Measurements from ENCODE around the gene SIK2.

Gene SIK2

DNA sequence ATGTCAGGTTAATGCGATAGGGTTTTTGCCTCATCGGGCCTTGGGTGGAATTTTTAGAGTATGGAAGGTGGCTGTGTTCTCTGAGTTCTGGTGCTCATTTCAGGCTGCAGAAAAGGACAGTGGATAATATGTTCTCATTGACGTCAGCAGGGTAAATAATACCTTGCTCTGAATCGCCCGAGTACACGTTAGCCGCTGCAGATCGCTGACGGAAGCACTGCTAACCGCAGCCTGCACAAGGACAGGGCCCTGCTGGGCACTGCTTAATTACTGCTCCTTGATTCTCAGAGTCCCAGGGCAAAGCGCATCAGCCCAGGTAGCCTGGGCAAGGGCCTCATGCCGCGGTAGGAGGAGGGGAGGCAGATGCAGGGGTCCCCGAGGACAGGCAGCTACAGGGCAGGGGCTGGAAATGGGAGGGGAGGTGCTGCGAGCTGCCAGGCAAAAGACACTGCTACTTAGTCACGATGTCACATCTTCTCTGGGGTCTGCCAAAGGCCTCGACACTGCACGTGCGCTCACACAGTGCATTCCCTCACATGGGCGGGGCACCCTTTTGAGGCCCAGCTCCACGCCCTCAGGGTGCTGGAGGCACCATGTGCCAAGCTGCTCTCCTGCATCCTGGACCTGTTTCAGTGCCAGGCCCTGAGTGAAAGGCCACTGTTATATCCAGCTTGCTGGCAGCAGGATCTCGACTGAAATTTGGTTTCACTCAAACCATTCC, 128.8 kb downstream of the SIK2 start:
- no peak for DNase-seq (ENCODE audit: low spot score)

- DNase-seq (ENCODE audit: low spot score): no peak
These were observed 129.6 kb downstream of the SIK2 start for GRCh38 chr11:111731821-111732220.

GRCh38 chr11:111733016-111733415, 130.8 kb downstream of the SIK2 start:
- DNase-seq (ENCODE audit: low spot score): no peak

- no peak for DNase-seq (ENCODE audit: low spot score)
These were observed 131.4 kb downstream of the SIK2 start for GRCh38 chr11:111733611-111734088.

- DNase-seq (ENCODE audit: low spot score): no peak
These were observed 132.1 kb downstream of the SIK2 start for GRCh38 chr11:111734101-111734953.

- no peak for DNase-seq (ENCODE audit: low spot score)
These were observed 132.7 kb downstream of the SIK2 start for GRCh38 chr11:111734954-111735261.

GRCh38 chr11:111735262-111736116, 133.2 kb downstream of the SIK2 start:
- no peak for DNase-seq (ENCODE audit: low spot score)

GRCh38 chr11:111736181-111736590, 133.9 kb downstream of the SIK2 start:
- DNase-seq (ENCODE audit: low spot score): no peak

DNA sequence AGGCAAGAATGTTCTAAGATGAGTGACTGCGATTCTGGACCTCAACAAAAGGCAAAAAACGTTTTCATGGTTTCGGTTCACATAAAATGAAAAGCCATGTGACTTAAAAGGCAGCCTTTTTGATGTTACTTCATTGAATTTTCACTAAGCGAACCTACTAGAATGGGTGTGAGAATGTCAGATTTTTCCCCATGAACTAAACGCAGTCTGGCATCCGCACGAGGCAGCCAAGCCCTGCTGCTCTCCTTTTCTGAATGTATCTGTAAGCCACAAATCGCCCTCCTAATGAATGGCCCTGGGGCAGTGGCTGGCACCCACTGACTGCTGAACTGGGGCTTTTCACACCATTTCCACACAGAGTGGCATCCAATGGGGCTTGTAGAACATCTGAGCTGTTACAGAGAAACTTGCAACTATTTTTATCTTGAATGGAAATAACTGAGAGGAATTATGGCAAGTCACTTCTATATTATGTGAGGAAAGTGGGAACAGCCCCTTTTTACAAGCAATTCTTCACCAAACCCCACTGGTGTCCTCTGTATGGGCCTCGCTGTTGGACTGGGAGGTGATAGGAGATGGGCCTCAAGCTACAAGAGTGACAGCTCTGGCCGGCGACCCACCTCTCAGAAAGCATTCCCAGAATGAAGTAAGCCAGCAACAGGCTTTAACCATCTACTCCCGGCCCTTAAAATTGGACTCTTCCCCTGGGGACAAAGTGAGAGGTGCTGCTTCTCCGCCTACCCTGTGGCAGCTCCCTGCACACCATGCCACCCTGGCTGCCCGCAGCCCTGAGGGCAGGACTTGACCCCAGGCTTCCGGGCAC, 134.6 kb downstream of the SIK2 start:
- DNase-seq (ENCODE audit: low spot score): no peak

- no peak for DNase-seq (ENCODE audit: low spot score)
These were observed 135.4 kb downstream of the SIK2 start for GRCh38 chr11:111737444-111738210.

DNA sequence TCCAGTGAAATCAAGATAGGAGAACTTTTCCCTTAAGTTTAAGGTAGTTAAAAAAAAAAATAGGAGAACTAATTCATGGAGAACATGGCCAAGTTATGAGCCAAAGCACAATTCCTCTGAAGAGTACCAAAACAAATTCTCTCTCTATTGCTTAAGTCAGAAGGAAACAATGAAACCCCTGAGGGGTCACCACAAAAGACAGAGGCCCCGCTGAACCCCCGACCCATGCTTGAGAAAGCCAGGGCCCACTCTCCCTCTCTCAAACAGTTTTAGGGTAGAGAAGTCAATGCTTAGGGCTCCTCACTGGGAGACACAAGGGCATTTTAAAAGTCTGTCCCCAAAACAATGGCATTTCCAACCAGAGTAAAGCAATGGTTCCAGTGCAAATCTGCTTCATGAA, 137.1 kb downstream of the SIK2 start:
- DNase-seq (ENCODE audit: low spot score): no peak

- no peak for DNase-seq (ENCODE audit: low spot score)
These were observed 139.5 kb downstream of the SIK2 start for GRCh38 chr11:111741751-111742150.

DNA sequence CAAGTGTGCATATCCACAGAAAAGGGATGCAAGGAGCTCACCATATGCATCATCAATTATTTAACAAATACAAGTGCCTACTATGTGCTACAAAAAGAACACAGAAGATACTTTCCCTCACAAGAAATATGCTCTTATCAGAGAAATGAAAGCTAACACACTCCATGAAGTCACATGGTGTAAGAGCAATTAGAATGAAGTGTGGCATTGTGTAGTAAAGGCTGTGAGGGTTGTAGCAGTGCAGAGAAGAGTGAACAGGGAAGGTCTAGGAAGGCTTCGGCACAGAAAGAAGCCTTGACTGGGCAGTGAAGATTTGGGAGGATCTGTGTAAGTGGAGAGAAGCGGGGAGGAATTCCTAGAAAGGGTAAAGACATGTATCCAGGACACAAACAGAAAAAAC, 141.5 kb downstream of the SIK2 start:
- no peak for DNase-seq (ENCODE audit: low spot score)

GRCh38 chr11:111745719-111746504, 143.7 kb downstream of the SIK2 start:
- DNase-seq (ENCODE audit: low spot score): no peak

- no peak for DNase-seq (ENCODE audit: low spot score)
These were observed 146.0 kb downstream of the SIK2 start for GRCh38 chr11:111748035-111748804.

GRCh38 chr11:111749646-111750045, 147.4 kb downstream of the SIK2 start:
- no peak for DNase-seq (ENCODE audit: low spot score)

DNA sequence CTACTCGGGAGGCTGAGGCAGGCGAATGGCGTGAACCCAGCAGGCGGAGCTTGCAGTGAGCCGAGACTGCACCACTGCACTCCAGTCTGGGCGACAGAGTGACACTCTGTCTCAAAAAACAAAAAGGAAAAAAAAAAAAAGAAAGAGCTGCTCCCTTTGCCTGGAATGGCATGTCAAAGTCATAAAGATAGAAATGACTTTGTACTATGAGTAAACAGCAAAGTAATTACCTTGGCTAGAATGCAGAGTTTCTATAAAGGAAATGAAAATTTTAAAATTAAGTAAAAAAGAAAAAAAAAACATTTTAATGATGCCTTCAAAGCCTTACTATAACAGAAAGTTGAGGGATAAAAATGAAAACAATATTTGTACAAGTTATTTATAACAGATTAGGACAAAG, 153.8 kb downstream of the SIK2 start:
- DNase-seq (ENCODE audit: low spot score): no peak

DNA sequence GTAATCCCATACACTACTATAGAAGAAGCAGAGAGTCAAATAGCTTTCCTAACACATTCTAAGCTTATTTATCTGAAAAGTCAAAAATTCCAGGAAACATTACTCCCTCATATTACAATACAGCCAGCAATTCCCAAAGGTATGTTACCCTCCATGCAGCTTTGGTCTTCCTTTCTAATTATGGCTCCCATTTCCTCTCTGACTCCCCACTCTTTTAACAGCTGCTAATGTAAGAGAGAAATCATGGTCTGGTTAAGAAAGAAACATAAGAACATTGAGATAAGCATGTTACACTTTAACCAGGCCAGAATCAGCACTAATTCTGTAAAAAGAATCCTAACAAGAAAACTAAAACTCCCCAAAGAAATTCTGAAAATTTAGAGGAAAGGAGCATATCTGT, 157.1 kb downstream of the SIK2 start:
- no peak for DNase-seq (ENCODE audit: low spot score)

GRCh38 chr11:111759778-111760407, 157.6 kb downstream of the SIK2 start:
- no peak for DNase-seq (ENCODE audit: low spot score)

Data from activated CD4-positive, alpha-beta T cell treated with anti-CD3 and anti-CD28 coated beads, Interleukin-2, Interleukin-4, amounts not matched to agents 100 ng/mL and 50 ng/mL, durations not matched to agents 16 hours and 8 hours (primary cell).